Measurements from ENCODE around the gene SLAIN1. TPM values are rescaled to one million over a fixed set of nuclear protein-coding genes. Genes with fewer than 3 reads are reported as not detected.

The SLAIN1 gene
- total RNA-seq, 4 donors from 2014 or later, result 4.8 to 10.4 (median 6.0) TPM

- no peak for DNase-seq (ENCODE audit: low spot score in 2 of 2)
- no peak overlapping the region for H3K4me3 ChIP-seq
- no peaks in the 10 kb centered on the region for H3K36me3 ChIP-seq
- no peaks in the 10 kb centered on the region for H3K4me1 ChIP-seq
- H3K27ac ChIP-seq, result no peak overlapping the region
- no peaks in the 10 kb centered on the region for H3K27me3 ChIP-seq
- no peak for TF ChIP-seq POLR2AphosphoS5 (IDR thresholded peaks at IDR 0.05)
- no peak for TF ChIP-seq POLR2A (IDR thresholded peaks at IDR 0.05)
- TF ChIP-seq EP300 (IDR thresholded peaks at IDR 0.05), result no peak
- TF ChIP-seq, protein P1, sequence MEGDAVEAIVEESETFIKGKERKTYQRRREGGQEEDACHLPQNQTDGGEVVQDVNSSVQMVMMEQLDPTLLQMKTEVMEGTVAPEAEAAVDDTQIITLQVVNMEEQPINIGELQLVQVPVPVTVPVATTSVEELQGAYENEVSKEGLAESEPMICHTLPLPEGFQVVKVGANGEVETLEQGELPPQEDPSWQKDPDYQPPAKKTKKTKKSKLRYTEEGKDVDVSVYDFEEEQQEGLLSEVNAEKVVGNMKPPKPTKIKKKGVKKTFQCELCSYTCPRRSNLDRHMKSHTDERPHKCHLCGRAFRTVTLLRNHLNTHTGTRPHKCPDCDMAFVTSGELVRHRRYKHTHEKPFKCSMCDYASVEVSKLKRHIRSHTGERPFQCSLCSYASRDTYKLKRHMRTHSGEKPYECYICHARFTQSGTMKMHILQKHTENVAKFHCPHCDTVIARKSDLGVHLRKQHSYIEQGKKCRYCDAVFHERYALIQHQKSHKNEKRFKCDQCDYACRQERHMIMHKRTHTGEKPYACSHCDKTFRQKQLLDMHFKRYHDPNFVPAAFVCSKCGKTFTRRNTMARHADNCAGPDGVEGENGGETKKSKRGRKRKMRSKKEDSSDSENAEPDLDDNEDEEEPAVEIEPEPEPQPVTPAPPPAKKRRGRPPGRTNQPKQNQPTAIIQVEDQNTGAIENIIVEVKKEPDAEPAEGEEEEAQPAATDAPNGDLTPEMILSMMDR (IDR thresholded peaks at IDR 0.05), result no peak
- H3K9me3 ChIP-seq, result no peaks in the 10 kb centered on the region
- 83% methylated on average over 1 of the region's 1 CpG for WGBS
These were observed 36.2 kb downstream of the SLAIN1 start for GRCh38 chr13:77733674-77734073.

DNA sequence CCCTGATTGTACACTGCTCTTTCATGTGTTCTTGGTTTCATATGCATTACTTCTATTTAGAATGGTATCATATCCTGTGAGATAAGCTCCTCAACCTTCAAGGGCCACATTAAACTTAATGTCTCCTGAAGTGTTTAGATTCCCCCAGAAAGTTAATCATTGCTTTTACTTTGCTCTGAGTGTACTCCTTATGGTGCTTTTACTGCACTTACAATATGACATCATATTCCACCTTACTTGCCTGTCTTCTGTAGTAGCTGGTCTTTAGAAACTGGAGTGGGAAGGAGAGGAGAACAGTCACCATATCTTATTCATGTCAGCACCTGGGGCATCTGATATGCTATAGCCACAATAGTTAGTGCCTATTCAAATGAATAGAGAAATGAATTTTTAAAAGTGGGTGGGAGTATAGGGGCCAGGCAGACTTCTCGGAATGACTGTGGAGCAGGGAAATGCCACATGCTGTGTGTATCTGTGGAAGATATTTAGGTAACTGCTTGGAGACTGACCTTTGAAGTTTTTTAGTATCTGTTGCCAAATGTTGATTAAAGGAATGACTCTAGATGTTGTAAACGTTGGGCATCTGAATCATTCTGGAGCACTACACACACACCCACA is 40.2 kb downstream of the SLAIN1 start:
- Histone ChIP-seq H3K4me3 (no peak overlapping the region), H3K36me3 (no peaks in the 10 kb centered on the region), H3K27me3 (no peaks in the 10 kb centered on the region), H3K9me3 (no peaks in the 10 kb centered on the region), H3K27ac (no peak overlapping the region), H3K4me1 (peaks cover 15% of the 10 kb centered on the region)
- DNase-seq (ENCODE audit: low spot score in 2 of 2), result no peak
- WGBS, result 55% methylated on average over 2 of the region's 2 CpGs
- no peak for TF ChIP-seq POLR2A (IDR thresholded peaks at IDR 0.05)
- TF ChIP-seq, protein P1 (IDR thresholded peaks at IDR 0.05), result no peak
- TF ChIP-seq EP300 (IDR thresholded peaks at IDR 0.05), result no peak
- no peak for TF ChIP-seq POLR2AphosphoS5 (IDR thresholded peaks at IDR 0.05)

DNA sequence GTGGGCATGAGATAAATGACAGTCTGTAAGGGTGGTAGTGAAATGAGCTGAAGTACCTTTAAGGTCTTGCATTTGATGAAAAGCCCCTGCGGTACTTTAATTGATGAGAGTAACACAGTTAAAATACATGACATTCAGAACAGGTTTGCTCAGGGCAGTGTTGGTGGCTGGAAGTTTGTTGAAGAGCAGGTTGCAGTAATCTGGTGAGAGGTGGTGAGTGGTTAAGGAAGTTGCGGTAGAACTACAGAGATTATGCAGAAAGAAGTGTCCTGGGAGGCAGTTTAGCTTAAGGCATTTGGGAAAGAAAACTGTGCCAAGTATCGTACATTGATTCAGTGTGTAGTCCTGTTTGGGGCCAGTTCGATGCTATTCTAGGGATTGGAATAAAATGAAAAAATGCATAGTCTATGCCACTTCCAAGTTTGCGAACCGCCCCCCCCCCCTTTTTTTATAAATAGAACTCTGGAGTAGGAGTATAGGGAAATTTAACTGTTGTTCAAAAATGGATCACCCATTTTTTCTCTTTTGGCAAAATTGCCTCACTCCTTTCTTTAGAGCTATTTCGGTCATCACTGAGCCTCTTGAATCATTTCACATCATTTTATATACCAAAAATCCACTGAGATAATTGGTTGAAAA is 42.7 kb downstream of the SLAIN1 start:
- no peak for DNase-seq (ENCODE audit: low spot score in 2 of 2)
- H3K4me1 ChIP-seq, result peaks cover 15% of the 10 kb centered on the region
- H3K36me3 ChIP-seq, result no peaks in the 10 kb centered on the region
- no peak overlapping the region for H3K27ac ChIP-seq
- TF ChIP-seq POLR2A (IDR thresholded peaks at IDR 0.05), result no peak
- TF ChIP-seq, protein P1 (IDR thresholded peaks at IDR 0.05), result no peak
- no peak for TF ChIP-seq EP300 (IDR thresholded peaks at IDR 0.05)
- no peak for TF ChIP-seq POLR2AphosphoS5 (IDR thresholded peaks at IDR 0.05)
- H3K9me3 ChIP-seq, result no peaks in the 10 kb centered on the region
- 66% methylated on average over 7 of the region's 7 CpGs for WGBS
- H3K4me3 ChIP-seq, result no peak overlapping the region
- no peaks in the 10 kb centered on the region for H3K27me3 ChIP-seq

GRCh38 chr13:77740931-77741596 is 43.6 kb downstream of the SLAIN1 start:
- no peaks in the 10 kb centered on the region for H3K36me3 ChIP-seq
- no peak overlapping the region for H3K27ac ChIP-seq
- no peak overlapping the region for H3K4me3 ChIP-seq
- 46% methylated on average over 8 of the region's 8 CpGs for WGBS
- no peak for TF ChIP-seq EP300 (IDR thresholded peaks at IDR 0.05)
- no peak for TF ChIP-seq POLR2AphosphoS5 (IDR thresholded peaks at IDR 0.05)
- TF ChIP-seq POLR2A (IDR thresholded peaks at IDR 0.05), result no peak
- TF ChIP-seq, protein P1 (IDR thresholded peaks at IDR 0.05), result no peak
- no peak for DNase-seq (ENCODE audit: low spot score in 2 of 2)
- H3K9me3 ChIP-seq, result no peaks in the 10 kb centered on the region
- H3K4me1 ChIP-seq, result peaks cover 15% of the 10 kb centered on the region
- H3K27me3 ChIP-seq, result no peaks in the 10 kb centered on the region

GRCh38 chr13:77741597-77741972 is 44.1 kb downstream of the SLAIN1 start:
- Histone ChIP-seq H3K27ac (no peak overlapping the region), H3K36me3 (no peaks in the 10 kb centered on the region), H3K4me3 (no peak overlapping the region), H3K4me1 (peaks cover 15% of the 10 kb centered on the region), H3K27me3 (no peaks in the 10 kb centered on the region), H3K9me3 (no peaks in the 10 kb centered on the region)
- TF ChIP-seq POLR2AphosphoS5 (IDR thresholded peaks at IDR 0.05) (no peak), EP300 (IDR thresholded peaks at IDR 0.05) (no peak), POLR2A (IDR thresholded peaks at IDR 0.05) (no peak)
- TF ChIP-seq, protein P1 (IDR thresholded peaks at IDR 0.05), result no peak
- DNase-seq (ENCODE audit: low spot score in 2 of 2), result no peak
- 81% methylated on average over 1 of the region's 1 CpG for WGBS

Measured in suprapubic skin (tissue), 4 donors.